A549 (cell line): ENCODE results near the gene XAGE2. TPM values are rescaled to one million over a fixed set of nuclear protein-coding genes. Genes with fewer than 3 reads are reported as not detected.

Experiments
- ATAC-seq, 2 experiments: fragments of 200-7000 bp in 1 of 2; fragments of >200 bp in 1 of 2; cut with Nextera tagmentation in 1 of 2; cut with Tn5 transposase in 1 of 2; 3 replicates each; pipeline versions ENCODE4 v1.8.0 to v1.9.1; 2018 to 2020; ENCODE audit warnings: mild to moderate bottlenecking in 1 of 2, moderate library complexity in 1 of 2
- CTCF ChIA-PET: fragments of 300-600 bp; sonication (Branson Sonifier 250); formaldehyde crosslinking; extraction: SDS; loops from one replicate; lab custom pipeline; 2021; ENCODE audit warnings: antibody characterized with exemption, inconsistent platforms; lab: Yijun Ruan, JAX
- POLR2A ChIA-PET: fragments of 350-600 bp; formaldehyde crosslinking; extraction: SDS; loops from one replicate; lab custom pipeline; 2021; ENCODE audit warnings: antibody characterized with exemption, inconsistent platforms; lab: Yijun Ruan, JAX
- DNase-seq, 2 experiments: peaks; one replicate each; pipeline versions ENCODE4 v3.0.0 to v3.0.0-alpha.2; 2011 to 2016; ENCODE audit warnings: low read depth in 1 of 2, low spot score in 1 of 2
- FAIRE-seq: peaks from 2 replicates; lab custom pipeline; 2011; peaks lifted over from hg19 to GRCh38; lab: Jason Lieb, UNC
- H3K27ac ChIP-seq, 2 experiments: fragments of >200 bp; sonication (Bioruptor Twin); formaldehyde crosslinking; 3 replicates each; pipeline ENCODE4 v1.5.1; 2016 to 2017
- H3K4me1 ChIP-seq: fragments of >200 bp; sonication (Bioruptor Twin); formaldehyde crosslinking; 3 replicates; pipeline ENCODE4 v1.6.1; 2016
- H3K4me2 ChIP-seq: fragments of >200 bp; sonication (Bioruptor Twin); formaldehyde crosslinking; 3 replicates; pipeline ENCODE4 v1.6.1; 2016
- H3K4me3 ChIP-seq: fragments of >200 bp; sonication (Bioruptor Twin); formaldehyde crosslinking; 3 replicates; pipeline ENCODE4 v1.5.1; 2016
- H3K9me3 ChIP-seq: fragments of >200 bp; sonication (Bioruptor Twin); formaldehyde crosslinking; 3 replicates; pipeline ENCODE4 v1.6.1; 2016
- BCL3 ChIP-seq: fragments of >200 bp; sonication (Bioruptor Twin); formaldehyde crosslinking; IDR thresholded peaks from 3 replicates; pipeline ENCODE4 v1.6.1; 2016
- BHLHE40 ChIP-seq: IDR thresholded peaks from 2 replicates; pipeline ENCODE4 v1.6.1; 2012; ENCODE audit warnings: low read depth, low read length, inconsistent platforms
- E2F6 ChIP-seq: IDR thresholded peaks from 2 replicates; pipeline ENCODE4 v1.6.1; 2012; ENCODE audit warnings: low read depth, borderline replicate concordance
- EHF ChIP-seq: fragments of 250-450 bp; sonication (Bioruptor Pico); IDR thresholded peaks from 2 replicates; pipeline ENCODE4 v1.5.0; 2020; ENCODE audit warnings: mild to moderate bottlenecking
- ELK1 ChIP-seq: fragments of 150-350 bp; IDR thresholded peaks from 2 replicates; pipeline ENCODE4 v1.6.1; 2014; ENCODE audit warnings: low read depth, mild to moderate bottlenecking, low read length
- FOSB ChIP-seq: fragments of 250-450 bp; sonication (Bioruptor Pico); IDR thresholded peaks from 2 replicates; pipeline ENCODE4 v1.5.0; 2020; ENCODE audit warnings: mild to moderate bottlenecking, moderate library complexity
- FOXS1 ChIP-seq: fragments of 250-450 bp; sonication (Bioruptor Pico); IDR thresholded peaks from 2 replicates; pipeline ENCODE4 v1.5.0; 2020; ENCODE audit warnings: mild to moderate bottlenecking, moderate library complexity
- HES2 ChIP-seq: fragments of >200 bp; sonication (Bioruptor Twin); formaldehyde crosslinking; IDR thresholded peaks from 2 replicates; pipeline ENCODE4 v1.6.1; 2016
- HOXB5 ChIP-seq: fragments of 250-450 bp; sonication (Bioruptor Pico); IDR thresholded peaks from 2 replicates; pipeline ENCODE4 v1.5.0; 2020; ENCODE audit warnings: mild to moderate bottlenecking, moderate library complexity
- JUN ChIP-seq, 2 experiments: fragments of >200 bp; sonication (Bioruptor Twin); formaldehyde crosslinking; IDR thresholded peaks; 2 replicates in 1 of 2; 3 replicates in 1 of 2; pipeline ENCODE4 v1.6.1; 2016 to 2017
- KDM5A ChIP-seq: fragments of 200-600 bp; sonication (generic); IDR thresholded peaks from 2 replicates; pipeline ENCODE4 v1.6.1; 2016; ENCODE audit warnings: antibody characterized with exemption, mild to moderate bottlenecking
- MAX ChIP-seq: IDR thresholded peaks from 2 replicates; pipeline ENCODE4 v1.6.1; 2012
- POLR2AphosphoS2 ChIP-seq: conservative IDR thresholded peaks from 2 replicates; pipeline ENCODE4 v1.6.1; 2012; ENCODE audit warnings: low read length, improper control_type of control experiment, inconsistent platforms
- RAD21 ChIP-seq, 2 experiments: fragments of >200 bp in 1 of 2; sonication (Bioruptor Twin) in 1 of 2; formaldehyde crosslinking in 1 of 2; IDR thresholded peaks in 1 of 2; conservative IDR thresholded peaks in 1 of 2; 2 replicates in 1 of 2; 3 replicates in 1 of 2; pipeline ENCODE4 v1.6.1; 2012 to 2018; ENCODE audit warnings: inconsistent platforms in 1 of 2
- REST ChIP-seq: fragments of 200-600 bp; sonication (generic); IDR thresholded peaks from 2 replicates; pipeline ENCODE4 v1.6.1; 2016; ENCODE audit warnings: antibody characterized with exemption, mild to moderate bottlenecking, moderate library complexity
- RNF2 ChIP-seq: fragments of 200-600 bp; sonication (generic); IDR thresholded peaks from 2 replicates; pipeline ENCODE4 v1.6.1; 2016; ENCODE audit warnings: low read depth, mild to moderate bottlenecking, antibody characterized with exemption, moderate library complexity, borderline replicate concordance
- SMC3 ChIP-seq: fragments of >200 bp; sonication (Bioruptor Twin); formaldehyde crosslinking; IDR thresholded peaks from 3 replicates; pipeline ENCODE4 v1.6.1; 2018; ENCODE audit warnings: inconsistent platforms
- TFCP2L1 ChIP-seq: fragments of 250-450 bp; sonication (Bioruptor Pico); IDR thresholded peaks from 2 replicates; pipeline ENCODE4 v1.5.0; 2021; ENCODE audit warnings: mild to moderate bottlenecking
- ZFP36 ChIP-seq: fragments of 450-650 bp; IDR thresholded peaks from 2 replicates; pipeline ENCODE4 v1.6.1; 2014; ENCODE audit warnings: borderline replicate concordance; ENCODE audit not compliant: partially characterized antibody
- WGBS: methylation state at CpG from one replicate; pipeline ENCODE4 v1.1.6; 2017; ENCODE audit errors: missing lambda C conversion rate; 5-methylcytosine and 5-hydroxymethylcytosine counted together
- polyA plus RNA-seq, 4 experiments: library from polyadenylated mRNA; depleted of rRNA in 3 of 4; stranded (reverse); fragments of >200 nt; fragmentation: RNase III in 1 of 4; extraction: RNeasy Plus Mini Kit Qiagen cat#74134 plus additional on column Dnase treatment in 1 of 4; gene quantifications; 2 replicates in 3 of 4; 3 replicates in 1 of 4; pipeline ENCODE4 v1.2.3, GENCODE V29; 2011 to 2017

Gene XAGE2
- polyA plus RNA-seq, 2 of the 4 experiments (the other 2 are of a cell fraction): not detected

GRCh38 chrX:52380993-52381392 is 12.2 kb downstream of the XAGE2 start:
- no peak overlapping the region for H3K27ac ChIP-seq
- FAIRE-seq (no peak), DNase-seq (no peak), ATAC-seq (no peak)
- WGBS: 27% methylated on average over 7 of the region's 7 CpGs
- H3K4me1 ChIP-seq: no peaks in the 10 kb centered on the region
- no peak overlapping the region for H3K4me2 ChIP-seq
- ChIA-PET CTCF (no interaction called here), POLR2A (no interaction called here)
- H3K4me3 ChIP-seq: no peak overlapping the region
- TF ChIP-seq SMC3 (no peak), EHF (CRISPR knock-in tag) (no peak), FOSB (CRISPR knock-in tag) (no peak), HES2 (no peak), KDM5A (no peak), HOXB5 (CRISPR knock-in tag) (no peak), E2F6 (no peak), RAD21 (conservative IDR thresholded peaks at IDR 0.05 in 1 of 2, IDR thresholded peaks at IDR 0.05 in 1 of 2) (no peak), REST (no peak), RNF2 (no peak), BHLHE40 (no peak), BCL3 (no peak), TFCP2L1 (CRISPR knock-in tag) (no peak), MAX (no peak), ZFP36 (no peak), JUN (IDR thresholded peaks at IDR 0.05) (no peak), FOXS1 (CRISPR knock-in tag) (no peak), ELK1 (no peak), POLR2AphosphoS2 (no peak)
- H3K9me3 ChIP-seq: no peaks in the 10 kb centered on the region
